Pons (tissue), 1 donor: ENCODE results near the gene SMIM24.
"Not testable (repeated sequence)": the region's sequence is repeated elsewhere in the genome, so short reads cannot be mapped to it uniquely, and the experiment has no call there.

Experiments
- DNase-seq: peaks from one replicate; pipeline ENCODE4 v3.0.0-alpha.2; 2016; ENCODE audit warnings: low spot score

Gene SMIM24

DNA sequence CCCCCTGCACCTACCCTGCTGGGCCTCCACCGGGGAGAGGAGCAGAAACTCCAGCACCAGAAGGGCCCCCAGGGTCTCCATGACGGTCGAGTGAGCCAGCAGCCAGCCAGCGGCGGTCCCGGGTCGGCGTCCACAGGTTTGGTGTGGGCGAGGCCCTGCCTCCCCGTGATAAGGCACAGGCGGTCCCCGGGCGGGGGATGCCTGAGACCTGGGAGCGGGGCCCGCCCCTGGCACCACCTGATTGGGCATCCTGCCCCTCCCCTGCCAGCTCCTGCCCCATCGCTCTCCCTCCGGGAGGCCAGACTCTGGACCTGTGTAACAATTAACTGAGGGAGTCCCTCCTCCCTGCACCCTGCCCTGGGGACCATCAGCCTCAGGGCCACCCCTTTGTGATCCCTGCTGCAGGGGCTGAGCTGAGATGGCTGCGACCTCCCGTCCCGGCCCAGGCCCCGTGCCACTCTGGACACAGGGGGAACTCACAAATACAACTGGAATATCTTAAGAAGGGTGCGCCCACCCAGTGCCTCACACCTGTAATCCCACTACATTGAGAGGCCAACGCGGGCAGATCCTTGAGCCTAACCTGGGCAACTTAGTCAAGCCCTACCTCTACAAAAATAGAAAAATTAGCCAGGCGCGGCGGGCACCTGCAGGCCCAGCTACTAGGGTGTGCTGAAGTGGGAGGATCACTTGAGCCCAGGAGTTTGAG, at the start of gene SMIM24:
Gene SMIM24 (minus strand): TSS at position 143 of the 709 bp plus-strand sequence. CDS start 62 bp downstream, at position 81.
- no peak for DNase-seq

- not testable (repeated sequence) for DNase-seq
These were observed 49.0 kb upstream of the SMIM24 start for GRCh38 chr19:3529299-3529698.

- no peak for DNase-seq
These were observed 48.4 kb upstream of the SMIM24 start for GRCh38 chr19:3528539-3529211.

DNA sequence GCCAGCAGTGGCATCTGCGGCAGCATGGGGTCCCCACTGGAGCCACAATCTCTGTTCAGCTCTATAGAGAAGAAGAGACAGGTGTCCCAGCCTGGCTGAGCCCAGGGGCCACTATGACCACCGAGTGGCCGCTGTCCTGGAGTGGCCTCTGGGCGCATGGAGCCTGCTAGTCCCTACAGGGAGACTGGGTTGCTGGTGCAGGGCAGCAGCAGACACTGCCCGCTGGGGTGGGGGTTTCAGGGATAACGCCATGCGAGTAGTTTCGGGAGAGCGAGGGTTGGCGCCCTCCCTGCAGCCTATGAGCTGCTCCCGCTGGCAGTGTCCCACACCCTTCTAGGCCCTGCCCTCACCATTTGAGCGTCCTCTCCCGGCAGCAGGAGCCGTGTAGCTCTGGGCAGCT, 47.8 kb upstream of the SMIM24 start:
- no peak for DNase-seq

GRCh38 chr19:3527238-3527910, 47.0 kb upstream of the SMIM24 start:
- no peak for DNase-seq

GRCh38 chr19:3526507-3527237, 46.3 kb upstream of the SMIM24 start:
- DNase-seq, result no peak

- DNase-seq, result no peak
These were observed 44.7 kb upstream of the SMIM24 start for GRCh38 chr19:3524904-3525451.

- DNase-seq, result no peak
These were observed 43.9 kb upstream of the SMIM24 start for GRCh38 chr19:3524078-3524842.

- DNase-seq, result no peak
These were observed 43.2 kb upstream of the SMIM24 start for GRCh38 chr19:3523361-3524077.

- no peak for DNase-seq
These were observed 42.4 kb upstream of the SMIM24 start for GRCh38 chr19:3522421-3523360.

DNA sequence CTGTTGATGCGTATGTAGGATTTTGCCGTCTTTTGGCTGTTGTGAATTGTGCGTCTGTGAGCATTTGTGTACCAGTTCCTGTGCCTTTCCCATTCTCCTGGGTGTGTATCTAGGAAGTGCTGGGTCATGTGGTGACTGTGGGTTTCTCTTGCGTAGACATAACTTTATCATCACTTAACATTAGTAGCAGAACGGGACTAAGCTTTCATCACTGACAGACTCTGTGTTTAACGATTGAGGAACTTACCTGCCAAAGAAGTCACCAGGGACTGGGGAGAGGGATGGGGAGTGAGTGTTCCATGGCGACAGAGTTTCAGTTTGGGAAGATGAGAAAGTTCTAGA, 40.8 kb upstream of the SMIM24 start:
- DNase-seq, result no peak

DNA sequence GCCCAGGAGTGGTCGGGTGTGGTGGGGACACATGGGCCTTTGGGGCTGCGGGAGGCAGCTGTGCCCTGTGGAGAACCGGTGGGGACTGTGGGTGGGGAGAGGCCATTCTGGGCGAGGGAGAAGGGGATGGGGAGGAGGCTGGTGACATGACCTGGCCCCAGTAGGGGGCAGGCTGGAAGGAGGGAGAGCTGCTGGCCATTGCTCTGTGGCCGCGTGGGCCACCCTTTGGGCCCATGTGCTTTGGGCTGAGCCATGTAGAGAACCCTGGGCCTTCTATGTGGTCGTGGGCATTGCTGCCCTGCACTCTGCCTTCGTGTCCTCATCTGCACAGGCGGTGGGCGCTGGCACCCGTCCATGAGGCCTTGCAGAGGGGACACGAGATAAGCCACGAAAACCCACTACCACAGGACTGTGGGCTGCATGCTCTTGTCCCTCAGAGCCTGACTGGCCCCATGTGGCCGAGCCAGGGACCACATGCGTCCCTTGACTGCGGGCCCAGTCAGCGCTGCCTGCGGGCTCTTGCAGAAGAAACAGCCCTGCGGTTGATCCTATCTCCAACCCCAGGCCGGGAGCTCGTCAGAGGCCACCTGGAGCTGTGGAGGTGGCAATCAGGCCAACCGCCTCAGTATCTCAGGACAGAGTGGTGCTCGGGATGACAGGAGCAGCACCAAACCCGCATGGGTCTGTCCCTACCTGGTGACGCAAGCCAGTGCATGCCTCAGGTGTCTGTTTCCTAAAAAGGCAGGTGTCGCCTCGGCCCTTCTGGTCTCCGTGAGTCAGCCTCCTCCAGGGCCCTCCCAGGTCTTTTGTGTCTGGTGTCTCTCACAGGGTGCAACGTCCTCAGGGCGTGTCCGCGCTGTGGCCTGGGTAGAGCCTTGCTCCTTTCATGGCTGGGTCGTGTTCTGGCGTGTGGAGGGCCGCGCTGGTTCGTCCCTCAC, 40.1 kb upstream of the SMIM24 start:
- no peak for DNase-seq

- DNase-seq, result no peak
These were observed 38.8 kb upstream of the SMIM24 start for GRCh38 chr19:3519126-3519525.

- no peak for DNase-seq
These were observed 38.3 kb upstream of the SMIM24 start for GRCh38 chr19:3518659-3519058.

DNA sequence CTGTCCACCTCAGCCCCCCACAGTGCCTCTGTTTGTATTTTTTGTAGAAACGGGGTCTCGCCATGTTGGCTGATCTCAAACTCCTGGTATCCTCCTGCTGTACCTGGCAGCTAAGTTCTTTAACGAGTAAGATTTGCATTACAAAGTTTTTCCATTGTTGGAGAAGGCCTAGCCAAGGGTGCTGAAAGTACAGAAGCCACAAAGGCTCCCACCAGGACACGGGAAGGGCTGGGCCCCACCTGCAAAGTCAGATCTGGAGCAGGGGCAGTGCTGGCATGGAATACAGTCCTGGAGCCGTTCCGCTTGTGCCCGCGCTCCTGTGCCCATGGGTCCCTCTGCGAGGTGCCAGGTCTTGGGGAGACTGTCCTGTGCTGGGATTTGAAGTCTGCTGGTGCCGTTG, 37.9 kb upstream of the SMIM24 start:
- DNase-seq, result no peak

DNA sequence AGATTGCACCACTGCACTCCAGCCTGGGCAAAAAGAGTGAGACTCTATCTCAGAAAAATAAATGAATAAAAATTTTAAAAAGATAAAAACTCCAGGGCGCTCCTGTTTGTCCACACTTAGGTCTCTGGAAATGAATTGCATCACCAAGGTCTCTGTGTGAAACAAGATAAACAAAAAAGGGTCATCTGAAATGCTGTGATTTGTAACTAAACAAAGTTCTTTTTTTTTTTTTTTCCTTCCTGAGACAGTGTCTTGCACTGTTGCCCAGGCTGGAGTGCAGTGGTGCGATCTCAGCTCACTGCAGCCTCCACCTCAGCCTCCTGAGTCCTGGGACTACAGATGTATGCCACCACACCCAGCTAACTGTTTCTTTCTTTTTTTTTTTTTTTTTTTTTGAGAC, 37.3 kb upstream of the SMIM24 start:
- DNase-seq, result no peak

- DNase-seq, result no peak
These were observed 36.4 kb upstream of the SMIM24 start for GRCh38 chr19:3516675-3517207.

DNA sequence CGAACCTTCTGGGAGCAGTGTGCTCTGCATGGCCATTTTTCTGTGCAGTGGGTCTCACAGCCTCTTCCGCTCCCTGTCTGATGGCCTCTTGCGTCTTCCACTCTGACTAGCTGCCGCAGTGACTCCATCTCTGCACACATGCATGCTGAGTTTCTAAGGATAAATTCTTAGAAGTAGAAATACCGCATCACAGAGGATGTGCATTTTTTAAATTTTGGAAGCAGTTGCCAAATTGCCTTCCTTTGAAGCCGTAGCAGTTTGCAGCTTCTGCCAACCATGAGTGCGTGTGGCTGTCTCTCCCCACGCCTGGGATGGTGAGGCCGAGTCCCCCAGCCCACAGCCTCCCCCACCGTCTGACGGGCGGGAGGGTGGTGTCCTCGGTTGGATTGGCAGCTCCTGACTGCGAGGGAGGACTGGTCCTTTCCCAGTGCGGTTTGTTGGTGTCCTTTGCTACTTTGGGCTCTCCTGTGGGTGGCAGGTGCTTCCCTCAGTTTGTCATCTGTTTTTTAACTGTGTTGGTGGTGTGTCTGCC, 35.6 kb upstream of the SMIM24 start:
- DNase-seq, result no peak
